GM12872 (cell line): ENCODE measurements around the gene MATN1.

Source experiments
- TF ChIP-seq, protein P1 (sequence below): IDR thresholded peaks from 3 replicates; pipeline ENCODE4 v1.5.1; 2011; ENCODE audit warnings: low read depth, mild to moderate bottlenecking, low read length, moderate library complexity; ENCODE audit not compliant: insufficient read depth

MATN1 gene

GRCh38 chr1:30705698-30706097, 17.7 kb downstream of the MATN1 start:
- TF ChIP-seq, protein P1, sequence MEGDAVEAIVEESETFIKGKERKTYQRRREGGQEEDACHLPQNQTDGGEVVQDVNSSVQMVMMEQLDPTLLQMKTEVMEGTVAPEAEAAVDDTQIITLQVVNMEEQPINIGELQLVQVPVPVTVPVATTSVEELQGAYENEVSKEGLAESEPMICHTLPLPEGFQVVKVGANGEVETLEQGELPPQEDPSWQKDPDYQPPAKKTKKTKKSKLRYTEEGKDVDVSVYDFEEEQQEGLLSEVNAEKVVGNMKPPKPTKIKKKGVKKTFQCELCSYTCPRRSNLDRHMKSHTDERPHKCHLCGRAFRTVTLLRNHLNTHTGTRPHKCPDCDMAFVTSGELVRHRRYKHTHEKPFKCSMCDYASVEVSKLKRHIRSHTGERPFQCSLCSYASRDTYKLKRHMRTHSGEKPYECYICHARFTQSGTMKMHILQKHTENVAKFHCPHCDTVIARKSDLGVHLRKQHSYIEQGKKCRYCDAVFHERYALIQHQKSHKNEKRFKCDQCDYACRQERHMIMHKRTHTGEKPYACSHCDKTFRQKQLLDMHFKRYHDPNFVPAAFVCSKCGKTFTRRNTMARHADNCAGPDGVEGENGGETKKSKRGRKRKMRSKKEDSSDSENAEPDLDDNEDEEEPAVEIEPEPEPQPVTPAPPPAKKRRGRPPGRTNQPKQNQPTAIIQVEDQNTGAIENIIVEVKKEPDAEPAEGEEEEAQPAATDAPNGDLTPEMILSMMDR: no peak

- TF ChIP-seq, protein P1: no peak
Observed at GRCh38 chr1:30704765-30705509, 18.4 kb downstream of the MATN1 start.

DNA sequence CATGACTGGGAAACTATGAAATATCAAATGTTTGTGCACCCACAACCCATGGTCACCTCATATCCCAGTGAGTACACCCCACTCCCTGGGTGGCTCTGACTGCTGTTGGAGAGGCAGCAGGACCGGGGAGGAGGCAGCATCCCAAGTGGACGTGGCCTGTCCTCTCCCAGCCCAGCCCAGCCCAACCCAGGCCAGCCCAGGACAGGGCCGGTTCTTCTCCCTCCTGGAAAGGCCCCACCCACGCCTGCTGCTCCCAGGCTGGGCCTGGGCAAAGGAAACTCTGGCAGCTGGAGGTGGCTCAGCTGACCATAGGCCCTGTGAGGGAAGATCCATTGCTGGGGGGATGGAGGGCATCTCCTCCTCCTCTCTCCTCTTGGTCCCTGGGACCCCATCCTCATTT, 19.1 kb downstream of the MATN1 start:
- TF ChIP-seq, protein P1: no peak

DNA sequence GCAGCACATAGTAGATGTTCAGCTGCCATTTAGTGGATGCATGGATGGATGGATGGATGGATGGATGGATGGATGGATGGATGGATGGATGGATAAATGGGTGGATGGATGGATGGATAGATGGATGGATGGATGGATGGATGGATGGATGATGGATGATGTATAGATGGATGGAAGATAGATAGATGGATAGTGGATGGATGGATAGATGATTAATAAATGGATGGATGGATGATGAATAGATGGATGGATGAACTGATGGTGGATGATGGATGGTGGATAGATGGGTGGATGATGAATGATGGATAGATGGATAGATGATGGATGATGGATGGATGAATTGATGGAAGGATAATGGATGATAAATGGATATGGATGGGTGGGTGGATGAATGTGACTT, 20.6 kb downstream of the MATN1 start:
- TF ChIP-seq, protein P1: no peak

DNA sequence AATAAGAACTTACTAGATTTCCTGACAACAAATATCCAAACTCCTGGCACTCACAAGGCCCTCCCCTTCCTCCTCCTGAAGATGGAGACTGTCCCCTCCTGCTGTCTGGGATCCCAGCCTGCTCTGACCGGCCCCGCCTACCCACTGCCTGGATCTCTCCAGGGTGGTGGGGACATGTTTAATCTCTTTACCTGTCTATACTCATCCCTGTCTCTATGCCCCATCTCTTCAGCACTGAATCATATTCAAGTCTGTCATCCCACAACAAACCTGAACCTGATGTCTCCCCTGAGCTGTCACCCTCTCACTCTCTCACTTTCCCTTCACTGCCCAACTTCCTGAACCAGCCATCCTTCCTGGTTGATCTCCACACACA, 22.1 kb downstream of the MATN1 start:
- TF ChIP-seq, protein P1: no peak

DNA sequence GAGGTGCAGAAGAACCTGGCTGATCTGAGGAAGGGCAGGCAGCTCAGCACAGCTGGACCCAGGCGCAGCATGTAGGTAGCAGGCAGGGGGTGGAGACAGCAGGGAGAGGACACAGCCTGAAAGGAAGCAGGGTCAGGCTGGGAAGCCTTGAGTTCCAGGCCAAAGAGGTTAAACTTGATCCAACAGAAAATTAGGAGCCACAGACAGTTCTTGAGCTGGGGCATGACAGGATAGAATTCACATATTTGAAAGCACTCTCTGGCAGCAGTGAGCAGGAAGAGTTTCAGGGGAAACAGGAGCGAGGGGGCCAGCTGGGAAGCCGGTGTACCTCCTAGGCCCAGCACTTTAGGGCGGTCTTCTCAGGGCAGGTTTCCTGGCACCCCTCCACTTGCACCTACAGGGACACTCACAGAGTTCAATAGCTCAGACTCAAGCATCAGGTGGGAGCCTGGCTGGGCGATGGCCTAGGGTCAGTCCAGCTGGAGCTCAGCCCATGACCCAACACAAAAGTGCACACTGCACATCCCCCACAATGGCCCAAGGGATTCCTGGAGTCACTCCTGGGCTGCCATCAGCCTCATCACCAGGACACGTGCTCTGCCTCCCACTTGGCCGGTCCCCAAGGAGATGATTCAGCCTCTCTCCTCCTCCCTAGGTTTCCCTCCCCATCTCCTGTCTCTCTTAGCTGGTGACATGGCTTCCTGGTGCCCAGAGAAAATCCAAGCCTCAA, 22.7 kb downstream of the MATN1 start:
- TF ChIP-seq, protein P1: no peak

GRCh38 chr1:30699762-30700161, 23.6 kb downstream of the MATN1 start:
- TF ChIP-seq, protein P1: no peak
